ENCODE data around the gene KDM4C. TPM values are rescaled to one million over a fixed set of nuclear protein-coding genes. Genes with fewer than 3 reads are reported as not detected.
"Not testable (repeated sequence)": the region's sequence is repeated elsewhere in the genome, so short reads cannot be mapped to it uniquely, and the experiment has no call there.

Gene KDM4C
- total and polyA plus RNA-seq, 2 donors (not counting 1 experiment from before 2014, with no cell fraction given), result 13.0 to 39.0 TPM

- TF ChIP-seq CTCF (conservative IDR thresholded peaks at IDR 0.05 in 1 of 2, IDR thresholded peaks at IDR 0.05 in 1 of 2; ENCODE audit: low read depth in 1 of 2, low read length in 2 of 2) (no peak), EZH2 (IDR thresholded peaks at IDR 0.05; ENCODE audit: low read length, missing control alignments) (no peak)
- Histone ChIP-seq H3K79me2 (ENCODE audit: control insufficient read depth, insufficient read depth, low read length) (no peaks in the 10 kb centered on the region), H3K9me3 (ENCODE audit: control insufficient read depth, insufficient read depth, low read depth, low read length) (no peaks in the 10 kb centered on the region)
Measured at GRCh38 chr9:6945816-6946215, 188.0 kb downstream of the KDM4C start.

DNA sequence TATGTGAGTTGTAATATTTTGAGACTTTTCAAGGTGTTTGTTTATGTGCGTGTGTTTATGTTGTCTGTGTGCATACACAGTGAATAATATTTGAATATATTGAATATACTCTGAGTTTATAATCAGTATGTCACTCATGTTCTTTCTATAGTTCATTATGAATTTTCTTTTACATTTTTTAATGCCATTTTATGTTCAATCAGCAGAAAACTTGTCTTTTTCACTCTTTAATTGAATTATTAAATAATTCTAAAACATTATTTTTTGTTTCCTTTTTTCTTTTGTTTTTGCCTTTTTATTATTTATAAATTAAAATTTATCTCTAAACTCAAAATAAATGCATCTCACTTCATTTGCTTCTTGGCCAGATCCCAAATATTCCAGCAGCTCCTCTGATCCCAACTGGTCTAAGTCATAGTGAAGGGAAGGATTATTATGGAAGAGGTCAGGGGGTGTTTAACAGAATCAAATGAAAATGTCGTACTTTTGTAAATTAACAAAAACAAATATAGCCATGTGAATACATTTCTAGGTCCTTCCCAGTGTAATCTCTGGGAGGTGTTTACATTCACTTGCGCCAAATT is 188.9 kb downstream of the KDM4C start:
- Histone ChIP-seq H3K27ac (ENCODE audit: insufficient read depth, low read length) (no peak overlapping the region), H3K9ac (ENCODE audit: insufficient read depth, low read length) (no peak overlapping the region), H3K27me3 (ENCODE audit: control insufficient read depth, insufficient read depth, low read length) (no peaks in the 10 kb centered on the region), H2AFZ (ENCODE audit: low read length) (no peak overlapping the region), H3K9me3 (ENCODE audit: control insufficient read depth, insufficient read depth, low read depth, low read length) (no peaks in the 10 kb centered on the region), H3K4me2 (ENCODE audit: extremely low read depth, insufficient read depth, low read length) (no peak overlapping the region), H3K4me3 (replicated peaks in 1 of 4; ENCODE audit: control extremely low read depth in 1 of 4, insufficient read depth in 1 of 4, low read depth in 3 of 4, low read length in 4 of 4) (no peak overlapping the region), H4K20me1 (ENCODE audit: control insufficient read depth, extremely low read depth, insufficient read depth, low read length) (no peaks in the 10 kb centered on the region), H3K79me2 (ENCODE audit: control insufficient read depth, insufficient read depth, low read length) (no peaks in the 10 kb centered on the region), H3K4me1 (ENCODE audit: control insufficient read depth, extremely low read depth, insufficient read depth, low read length) (peaks cover 2% of the 10 kb centered on the region), H3K36me3 (ENCODE audit: control insufficient read depth, insufficient read depth, low read length) (no peaks in the 10 kb centered on the region)
- no peak for DNase-seq (ENCODE audit: low read depth in 2 of 2)
- TF ChIP-seq CTCF (conservative IDR thresholded peaks at IDR 0.05 in 1 of 2, IDR thresholded peaks at IDR 0.05 in 1 of 2; ENCODE audit: low read depth in 1 of 2, low read length in 2 of 2), result no peak

More at GRCh38 chr9:6945816-6946215, 188.0 kb downstream of the KDM4C start:
- Histone ChIP-seq H3K36me3 (ENCODE audit: control insufficient read depth, insufficient read depth, low read length) (no peaks in the 10 kb centered on the region), H3K4me2 (ENCODE audit: extremely low read depth, insufficient read depth, low read length) (no peak overlapping the region), H3K4me1 (ENCODE audit: control insufficient read depth, extremely low read depth, insufficient read depth, low read length) (peaks cover 2% of the 10 kb centered on the region), H3K27me3 (ENCODE audit: control insufficient read depth, insufficient read depth, low read length) (no peaks in the 10 kb centered on the region), H3K9ac (ENCODE audit: insufficient read depth, low read length) (no peak overlapping the region), H3K27ac (ENCODE audit: insufficient read depth, low read length) (no peak overlapping the region), H3K4me3 (replicated peaks in 1 of 4; ENCODE audit: control extremely low read depth in 1 of 4, insufficient read depth in 1 of 4, low read depth in 3 of 4, low read length in 4 of 4) (no peak overlapping the region), H2AFZ (ENCODE audit: low read length) (no peak overlapping the region), H4K20me1 (ENCODE audit: control insufficient read depth, extremely low read depth, insufficient read depth, low read length) (no peaks in the 10 kb centered on the region)
- no peak for DNase-seq (ENCODE audit: low read depth in 2 of 2)

DNA sequence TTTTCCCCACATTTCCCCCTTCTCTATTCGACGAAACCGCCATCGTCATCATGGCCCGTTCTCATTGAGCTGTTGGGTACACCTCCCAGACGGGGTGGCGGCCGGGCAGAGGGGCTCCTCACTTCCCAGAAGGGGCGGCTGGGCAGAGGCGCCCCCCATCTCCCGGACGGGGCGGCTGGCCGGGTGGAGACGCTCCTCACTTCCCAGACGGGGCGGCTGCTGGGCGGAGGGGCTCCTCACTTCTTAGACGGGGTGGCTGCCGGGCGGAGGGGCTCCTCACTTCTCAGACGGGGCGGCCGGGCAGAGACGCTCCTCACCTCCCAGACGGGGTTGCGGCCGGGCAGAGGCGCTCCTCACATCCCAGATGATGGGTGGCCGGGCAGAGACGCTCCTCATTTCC is 191.1 kb downstream of the KDM4C start:
- H3K9ac ChIP-seq (ENCODE audit: insufficient read depth, low read length); H3K27me3 ChIP-seq (ENCODE audit: control insufficient read depth, insufficient read depth, low read length); H3K4me3 ChIP-seq (replicated peaks in 1 of 4; ENCODE audit: control extremely low read depth in 1 of 4, insufficient read depth in 1 of 4, low read depth in 3 of 4, low read length in 4 of 4); H3K79me2 ChIP-seq (ENCODE audit: control insufficient read depth, insufficient read depth, low read length); H4K20me1 ChIP-seq (ENCODE audit: control insufficient read depth, extremely low read depth, insufficient read depth, low read length); H3K4me2 ChIP-seq (ENCODE audit: extremely low read depth, insufficient read depth, low read length); H3K27ac ChIP-seq (ENCODE audit: insufficient read depth, low read length); H3K9me3 ChIP-seq (ENCODE audit: control insufficient read depth, insufficient read depth, low read depth, low read length); H3K4me1 ChIP-seq (ENCODE audit: control insufficient read depth, extremely low read depth, insufficient read depth, low read length); H3K36me3 ChIP-seq (ENCODE audit: control insufficient read depth, insufficient read depth, low read length); H2AFZ ChIP-seq (ENCODE audit: low read length); DNase-seq (ENCODE audit: low read depth in 2 of 2): not testable (repeated sequence)
